Activated gamma-delta T cell (primary cell): ENCODE data around the gene FBXW5.

Experiments
- DNase-seq: peaks from one replicate; lab custom pipeline; 2025; lab: John Stamatoyannopoulos, UW

FBXW5 gene

GRCh38 chr9:136962163-136962562 is 17.6 kb upstream of the FBXW5 start:
- DNase-seq, result no peak

- no peak for DNase-seq
Measured at GRCh38 chr9:136961279-136962065, 16.9 kb upstream of the FBXW5 start.

- no peak for DNase-seq
Measured at GRCh38 chr9:136960938-136961275, 16.4 kb upstream of the FBXW5 start.

GRCh38 chr9:136960212-136960937 is 15.8 kb upstream of the FBXW5 start:
- DNase-seq, result peak; percentile 38

- no peak for DNase-seq
Measured at GRCh38 chr9:136958898-136959850, 14.6 kb upstream of the FBXW5 start.

DNA sequence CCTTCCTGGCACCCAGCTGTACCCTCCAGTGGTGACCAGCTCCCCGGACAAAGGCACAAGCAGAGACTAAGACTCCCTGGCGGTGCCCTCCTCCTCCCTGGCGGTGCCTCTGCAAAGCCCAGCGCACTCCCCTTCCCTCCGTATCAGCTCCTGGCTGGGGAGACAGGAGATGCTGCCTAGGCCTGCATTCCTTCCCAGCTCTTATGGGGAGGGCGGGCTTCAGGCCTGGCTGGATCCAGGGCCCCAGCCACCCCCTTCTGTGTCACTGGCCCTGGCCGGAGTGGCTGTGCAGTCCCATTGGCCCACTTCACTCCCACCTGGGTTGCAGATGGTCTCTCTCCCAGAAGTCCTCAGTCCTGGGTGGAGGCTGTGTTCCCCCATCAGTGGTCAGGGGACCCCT is 13.9 kb upstream of the FBXW5 start:
- DNase-seq, result no peak

DNA sequence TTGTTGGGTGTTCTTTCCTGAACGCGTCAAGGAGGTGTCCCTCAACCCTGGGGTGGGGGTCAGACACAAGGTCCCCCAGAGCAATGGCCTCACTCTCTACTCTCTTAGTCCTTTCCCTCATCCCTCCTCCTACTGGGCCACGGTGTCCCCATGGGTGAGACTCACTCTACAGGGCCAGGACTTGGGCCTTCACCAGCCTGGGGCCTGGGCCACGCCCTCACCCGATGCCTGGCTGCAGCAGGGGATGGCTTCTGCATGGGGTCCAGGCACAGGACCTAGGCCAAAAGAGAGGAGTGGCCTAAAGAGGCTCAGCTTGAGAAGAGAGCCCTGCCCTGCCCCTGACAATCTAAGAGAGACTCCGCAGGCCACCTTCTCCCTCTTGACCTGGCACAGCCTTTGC is 13.4 kb upstream of the FBXW5 start:
- DNase-seq, result no peak

GRCh38 chr9:136957461-136957860 is 12.9 kb upstream of the FBXW5 start:
- no peak for DNase-seq

GRCh38 chr9:136956604-136957003 is 12.1 kb upstream of the FBXW5 start:
- DNase-seq, result no peak

DNA sequence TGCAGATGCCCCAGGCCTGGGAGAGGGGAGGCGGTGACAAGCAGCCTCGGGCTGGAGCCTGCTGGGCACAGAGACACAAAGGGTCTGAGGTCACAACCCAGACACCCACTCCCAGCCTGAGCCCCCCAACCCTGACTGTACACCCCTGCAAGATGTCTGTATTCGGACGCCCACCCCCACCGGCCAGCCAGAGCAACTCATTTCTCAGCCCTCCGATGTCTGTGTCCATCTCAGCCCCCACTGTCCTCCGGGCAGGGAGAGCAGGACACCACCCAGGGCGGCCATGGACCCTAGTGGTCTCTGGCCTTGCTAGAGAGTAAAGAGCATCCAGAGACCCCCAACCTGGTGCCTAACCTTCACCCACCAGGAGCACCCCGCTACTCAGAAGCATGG is 11.4 kb upstream of the FBXW5 start:
- no peak for DNase-seq

DNA sequence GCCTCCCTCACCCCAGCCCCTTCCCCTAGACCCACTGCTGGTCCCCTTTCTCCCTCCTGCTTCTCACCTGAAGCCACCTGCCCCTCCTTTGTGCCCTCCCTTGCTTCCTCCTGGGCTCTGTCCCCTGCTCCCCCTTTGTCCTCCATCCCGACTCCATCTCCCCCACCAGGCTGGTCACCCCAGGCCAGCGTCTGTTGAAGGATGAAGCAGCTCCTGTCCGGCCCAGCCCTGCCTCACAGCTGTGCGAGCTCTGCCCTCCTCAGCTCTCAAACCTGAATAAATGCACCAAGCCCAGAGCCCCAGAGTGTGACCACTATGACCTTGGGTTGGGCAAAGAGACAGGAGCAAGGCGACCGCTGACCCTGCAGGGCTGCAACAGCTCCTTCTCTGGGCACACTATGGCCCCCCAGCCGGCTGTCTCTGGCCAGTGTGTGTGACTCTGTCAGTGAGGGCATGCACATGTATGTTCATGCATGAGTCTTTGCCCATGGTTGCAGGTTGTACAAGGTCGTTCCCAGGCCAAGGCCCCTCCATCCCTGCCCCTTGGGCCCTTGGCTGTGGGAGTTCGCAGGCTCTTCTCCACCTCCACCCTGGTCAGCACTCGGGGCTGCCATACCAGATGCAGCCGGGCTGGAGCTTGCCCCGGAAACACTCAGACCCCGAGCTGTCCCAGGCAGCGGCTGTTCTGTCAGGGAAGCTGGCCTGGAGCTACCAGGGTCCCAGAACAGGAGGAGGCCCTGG is 10.8 kb upstream of the FBXW5 start:
- no peak for DNase-seq

- DNase-seq, result no peak
Measured at GRCh38 chr9:136954270-136955083, 9.9 kb upstream of the FBXW5 start.

- no peak for DNase-seq
Measured at GRCh38 chr9:136953771-136954269, 9.3 kb upstream of the FBXW5 start.

DNA sequence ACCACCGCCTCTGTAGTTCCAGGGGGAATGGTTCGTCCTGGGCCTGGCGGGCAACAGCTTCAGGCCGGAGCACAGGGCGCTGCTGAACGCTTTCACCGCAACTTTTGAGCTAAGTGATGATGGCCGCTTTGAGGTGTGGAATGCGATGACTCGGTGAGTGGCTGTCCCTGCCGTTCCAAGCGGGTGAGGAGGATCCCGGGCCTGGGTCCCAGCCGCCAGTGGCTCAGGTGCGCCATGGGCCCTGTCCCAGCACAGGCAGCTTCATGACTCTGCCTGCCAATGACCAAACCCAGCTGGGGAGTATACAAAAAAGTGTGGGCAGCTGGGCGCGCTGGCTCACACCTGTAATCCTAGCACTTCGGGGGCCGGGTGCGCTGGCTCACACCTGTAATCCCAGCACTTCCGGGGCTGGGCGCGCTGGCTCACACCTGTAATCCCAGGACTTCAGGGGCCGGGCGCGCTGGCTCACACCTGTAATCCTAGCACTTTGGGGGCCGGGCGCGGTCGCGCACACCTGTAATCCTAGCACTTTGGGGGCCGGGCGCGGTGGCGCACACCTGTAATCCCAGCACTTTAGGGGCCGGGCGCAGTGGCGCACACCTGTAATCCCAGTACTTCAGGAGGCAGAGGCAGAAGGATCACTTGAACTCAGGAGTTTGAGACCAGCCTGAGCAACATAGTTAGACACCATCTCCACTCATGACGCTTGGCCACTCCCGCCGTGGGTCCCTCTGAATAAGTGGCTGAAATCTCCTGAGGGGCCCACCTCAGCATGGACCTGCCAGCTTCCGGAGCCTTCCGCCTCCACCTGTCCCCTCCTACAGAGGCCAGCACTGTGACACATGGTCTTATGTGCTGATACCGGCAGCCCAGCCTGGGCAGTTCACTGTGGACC is 8.6 kb upstream of the FBXW5 start:
- no peak for DNase-seq

DNA sequence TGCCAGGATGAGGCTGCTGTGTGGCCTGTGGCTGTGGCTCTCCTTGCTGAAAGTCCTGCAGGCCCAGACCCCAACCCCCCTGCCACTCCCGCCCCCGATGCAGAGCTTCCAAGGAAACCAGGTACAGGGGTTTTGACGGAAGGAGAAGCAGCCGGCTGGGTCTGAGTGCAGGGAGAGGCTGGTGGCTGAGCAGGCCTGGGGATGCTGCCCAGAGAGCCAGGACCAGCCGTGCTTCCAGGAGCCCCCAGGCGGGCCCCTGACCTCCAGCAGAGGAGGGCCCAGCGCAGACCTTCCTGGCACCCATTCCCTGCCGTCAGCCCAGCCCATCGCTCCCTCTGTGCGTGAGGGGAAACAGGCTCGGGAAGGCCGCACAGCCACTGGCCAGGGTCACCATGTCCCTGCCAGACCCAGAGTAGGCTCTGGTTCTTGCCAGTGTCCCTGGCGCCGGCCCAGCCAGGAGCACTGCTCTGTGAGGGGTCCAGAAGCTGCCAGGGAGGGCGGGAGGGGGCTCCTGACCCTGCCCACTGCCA is 7.8 kb upstream of the FBXW5 start:
- DNase-seq, result no peak

DNA sequence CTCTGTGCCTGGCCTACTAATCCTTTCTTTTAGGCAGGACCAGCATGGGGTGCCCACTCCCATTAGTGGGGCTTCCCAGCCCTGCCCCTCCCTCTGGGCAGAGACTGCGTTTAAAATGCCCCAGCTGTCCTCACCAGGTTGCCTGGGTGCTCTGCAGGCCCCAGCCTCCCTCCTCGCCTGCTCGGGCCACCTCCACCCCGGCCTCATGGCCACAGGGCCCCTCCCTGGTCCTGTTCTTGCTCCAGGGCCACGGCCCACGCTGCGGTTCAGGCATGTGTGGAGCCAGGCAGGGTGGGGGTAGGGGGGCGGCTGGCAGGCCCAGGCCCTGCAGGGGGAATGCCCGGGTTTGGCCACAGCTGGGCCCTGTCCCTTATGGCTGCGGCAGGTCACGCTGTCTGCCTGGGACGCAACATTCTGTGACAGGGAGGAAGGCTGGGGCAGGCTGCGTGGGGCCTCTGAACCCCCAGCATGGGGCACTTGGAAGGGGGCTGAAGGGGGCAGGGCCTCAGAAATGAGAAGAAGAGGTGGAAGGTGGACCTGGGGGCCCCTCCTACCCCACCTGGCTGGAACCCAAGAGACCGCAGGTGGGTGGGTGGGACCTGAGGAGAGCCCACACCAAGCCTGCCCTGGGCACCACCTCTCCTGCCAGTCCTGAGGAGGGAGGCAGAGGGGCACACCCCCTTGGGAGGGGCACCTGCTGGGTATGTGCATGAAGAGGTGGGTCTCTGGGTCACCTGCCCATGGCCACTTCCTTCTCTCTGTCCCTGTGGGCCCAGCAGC is 7.2 kb upstream of the FBXW5 start, which contains the start of gene LCN12:
Gene LCN12 (plus strand): TSS at position 733 of the 780 bp plus-strand sequence. CDS start 55 bp downstream, outside the sequence.
- DNase-seq, result no peak

- no peak for DNase-seq
Measured at GRCh38 chr9:136950656-136951276, 6.2 kb upstream of the FBXW5 start.
